HL-60 (cell line): Measurements from ENCODE around the gene NHSL1.

Experiments used
- DNase-seq, 2 experiments: peaks; one replicate each; pipeline ENCODE4 v3.0.0-alpha.2; 2010 to 2020; ENCODE audit warnings: low read depth in 1 of 2, low spot score in 1 of 2
- H3K27ac ChIP-seq: fragments of 250-450 bp; sonication (Bioruptor Pico); replicated peaks from 2 replicates; pipeline ENCODE4 v1.5.1; 2020; ENCODE audit warnings: mild to moderate bottlenecking, moderate library complexity
- H3K27me3 ChIP-seq: fragments of 250-450 bp; sonication (Bioruptor Pico); 2 replicates; pipeline ENCODE4 v1.5.1; 2021; ENCODE audit warnings: mild to moderate bottlenecking, moderate library complexity; ENCODE audit not compliant: insufficient read depth, poor library complexity, severe bottlenecking
- H3K4me3 ChIP-seq: replicated peaks from 2 replicates; pipeline ENCODE4 v1.5.1; 2011; ENCODE audit warnings: mild to moderate bottlenecking, control low read depth, low read length; ENCODE audit not compliant: insufficient read depth
- CTCF ChIP-seq: IDR thresholded peaks from one replicate; pipeline ENCODE4 v1.5.1; 2011; ENCODE audit warnings: low read length, control low read depth, inconsistent platforms; ENCODE audit not compliant: insufficient read depth
- GABPA ChIP-seq: IDR thresholded peaks from 2 replicates; pipeline ENCODE4 v1.6.1; 2012; ENCODE audit warnings: low read depth
- POLR2AphosphoS5 ChIP-seq: IDR thresholded peaks from 2 replicates; pipeline ENCODE4 v1.6.1; 2012; ENCODE audit warnings: low read depth
- REST ChIP-seq: IDR thresholded peaks from 2 replicates; pipeline ENCODE4 v1.6.1; 2012; ENCODE audit warnings: low read depth; ENCODE audit not compliant: insufficient replicate concordance
- SPI1 ChIP-seq: IDR thresholded peaks from 2 replicates; pipeline ENCODE4 v1.6.1; 2012; ENCODE audit warnings: low read depth, mild to moderate bottlenecking, borderline replicate concordance

The NHSL1 gene

GRCh38 chr6:138518054-138518453 lies 18.8 kb upstream of the NHSL1 start:
- Histone ChIP-seq H3K4me3 (no peak overlapping the region), H3K27me3 (no peaks in the 10 kb centered on the region), H3K27ac (no peak overlapping the region)
- DNase-seq: no peak
- TF ChIP-seq POLR2AphosphoS5: no peak
- TF ChIP-seq CTCF: no peak
- TF ChIP-seq SPI1: no peak
- no peak for TF ChIP-seq GABPA
- TF ChIP-seq REST: no peak

GRCh38 chr6:138517635-138518034 lies 18.3 kb upstream of the NHSL1 start:
- no peak for TF ChIP-seq REST
- no peak for TF ChIP-seq GABPA
- TF ChIP-seq CTCF: peak; percentile 81
- H3K4me3 ChIP-seq: no peak overlapping the region
- no peak overlapping the region for H3K27ac ChIP-seq
- peak in 1 of 2 experiments; percentile 62 for DNase-seq
- no peaks in the 10 kb centered on the region for H3K27me3 ChIP-seq

GRCh38 chr6:138515657-138516248 lies 16.5 kb upstream of the NHSL1 start:
- H3K27me3 ChIP-seq: no peaks in the 10 kb centered on the region

More at GRCh38 chr6:138515657-138516248, 16.5 kb upstream of the NHSL1 start:
- Histone ChIP-seq H3K27ac (no peak overlapping the region), H3K4me3 (no peak overlapping the region)
- no peak for DNase-seq
- TF ChIP-seq REST (no peak), GABPA (no peak), CTCF (no peak), SPI1 (no peak), POLR2AphosphoS5 (no peak)
